Activated T-cell treated with anti-CD3 and anti-CD28 coated beads for 48 hours (primary cell): ENCODE data around the gene STX4.
A peak's percentile ranks its signal among the peaks of the same experiment; 100 is the strongest.
"Not testable (repeated sequence)": the region's sequence is repeated elsewhere in the genome, so short reads cannot be mapped to it uniquely, and the experiment has no call there.

Source experiments
- DNase-seq: peaks from one replicate; pipeline ENCODE4 v3.0.0-alpha.2; 2020; ENCODE audit warnings: low read depth

The STX4 gene

GRCh38 chr16:30998852-30999761 lies 34.3 kb upstream of the STX4 start:
- no peak for DNase-seq

GRCh38 chr16:31000671-31001382 lies 32.5 kb upstream of the STX4 start:
- no peak for DNase-seq

- DNase-seq = no peak
Observed at GRCh38 chr16:31001507-31002249, 31.7 kb upstream of the STX4 start.

- no peak for DNase-seq
Observed at GRCh38 chr16:31002250-31002700, 31.1 kb upstream of the STX4 start.

GRCh38 chr16:31002862-31003341 lies 30.5 kb upstream of the STX4 start:
- DNase-seq = no peak

DNA sequence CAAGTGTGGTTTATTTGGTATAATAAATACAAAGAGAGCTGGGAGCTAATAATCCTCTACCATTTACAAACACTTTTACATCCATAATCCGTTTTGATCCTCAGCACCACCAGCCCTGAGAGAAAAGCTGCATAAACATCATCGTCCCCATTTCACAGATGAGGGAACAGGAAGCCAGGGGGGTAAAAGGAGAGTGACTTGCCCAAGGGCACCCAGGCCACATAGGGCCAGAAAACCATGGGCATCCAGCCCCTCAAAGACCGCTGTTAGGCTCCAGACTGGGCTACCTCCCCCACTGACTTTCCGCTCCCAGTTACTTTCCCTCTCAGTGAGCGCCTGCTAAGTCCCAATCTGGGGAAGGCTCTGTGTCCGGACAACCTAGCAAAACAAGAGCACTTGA lies 29.6 kb upstream of the STX4 start:
- no peak for DNase-seq

GRCh38 chr16:31004658-31005057 lies 28.7 kb upstream of the STX4 start:
- no peak for DNase-seq

GRCh38 chr16:31005350-31006085 lies 27.8 kb upstream of the STX4 start:
- DNase-seq = no peak

DNA sequence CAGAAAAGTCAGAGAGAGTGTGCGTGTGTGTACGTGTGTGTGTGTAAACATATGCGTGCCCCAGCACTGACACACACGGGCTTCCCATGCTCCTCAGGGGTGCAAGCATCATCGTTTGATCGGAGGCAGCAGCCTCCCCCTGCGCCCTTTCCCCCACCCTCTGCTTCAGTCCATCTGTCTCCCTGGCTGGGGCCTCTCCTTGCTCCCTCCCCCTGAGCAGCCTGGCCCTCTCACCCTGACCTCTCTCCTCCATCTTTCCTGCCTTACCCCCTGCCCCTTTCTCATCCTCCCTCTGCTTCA lies 27.3 kb upstream of the STX4 start:
- DNase-seq = no peak

- no peak for DNase-seq
Observed at GRCh38 chr16:31006589-31006988, 26.8 kb upstream of the STX4 start.

DNA sequence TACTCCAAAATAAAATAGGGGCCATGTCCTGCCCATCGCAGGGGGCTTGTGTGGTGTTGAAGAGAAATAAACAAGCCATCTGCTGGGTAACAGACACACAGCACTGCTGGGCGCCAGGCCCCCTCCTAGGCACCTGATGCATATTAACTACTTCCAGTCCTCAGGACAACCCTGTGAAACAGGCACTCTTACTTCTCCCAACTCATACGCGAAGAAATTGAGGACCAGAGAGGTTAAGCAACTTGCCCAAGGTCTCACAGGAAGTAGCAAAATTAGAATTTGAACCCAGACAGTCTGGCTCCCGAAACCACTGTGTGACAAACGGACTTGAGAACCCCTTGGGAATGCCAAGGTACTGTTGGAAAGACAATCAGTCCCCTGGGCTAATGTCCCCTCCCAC lies 25.7 kb upstream of the STX4 start:
- no peak for DNase-seq

GRCh38 chr16:31008149-31008548 lies 25.2 kb upstream of the STX4 start:
- DNase-seq = no peak

DNA sequence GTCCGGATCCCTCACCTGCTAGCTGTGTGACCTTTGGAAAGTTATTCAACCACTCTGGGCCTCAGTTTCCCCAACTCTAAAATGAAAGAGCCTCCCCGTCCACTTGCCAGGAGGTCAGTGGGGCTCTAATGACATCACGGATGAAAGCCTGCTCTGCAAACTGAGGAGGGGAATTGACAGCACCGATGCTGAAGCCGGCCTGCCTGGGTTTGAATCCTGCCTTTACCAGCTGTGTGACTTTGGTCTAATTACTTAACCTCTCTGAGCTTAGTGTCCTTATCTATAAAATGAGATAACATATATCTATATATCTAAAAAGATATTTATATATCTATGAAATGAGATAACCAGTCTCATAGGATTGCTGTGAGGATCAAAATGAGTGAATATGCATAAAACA lies 24.8 kb upstream of the STX4 start:
- DNase-seq = no peak

DNA sequence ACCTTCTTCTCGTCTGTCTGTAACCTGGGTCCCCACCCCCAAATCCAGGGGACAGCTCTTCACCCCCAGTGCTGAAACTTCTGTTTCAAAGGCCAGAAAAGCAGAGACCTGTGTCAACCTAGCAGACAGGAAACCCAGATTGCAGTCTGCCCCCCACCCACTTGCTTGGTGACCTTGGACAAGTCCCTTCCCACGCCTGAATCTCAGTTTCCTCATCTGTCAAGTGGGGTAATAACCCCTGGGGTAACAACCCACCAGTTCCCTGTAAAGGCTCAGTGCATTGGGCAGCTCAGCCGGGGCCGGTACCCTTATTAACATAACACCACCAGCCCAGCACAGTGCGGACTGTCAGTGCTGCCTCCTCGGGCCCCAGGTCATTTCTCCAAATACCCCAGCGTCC lies 24.2 kb upstream of the STX4 start:
- DNase-seq = no peak

DNA sequence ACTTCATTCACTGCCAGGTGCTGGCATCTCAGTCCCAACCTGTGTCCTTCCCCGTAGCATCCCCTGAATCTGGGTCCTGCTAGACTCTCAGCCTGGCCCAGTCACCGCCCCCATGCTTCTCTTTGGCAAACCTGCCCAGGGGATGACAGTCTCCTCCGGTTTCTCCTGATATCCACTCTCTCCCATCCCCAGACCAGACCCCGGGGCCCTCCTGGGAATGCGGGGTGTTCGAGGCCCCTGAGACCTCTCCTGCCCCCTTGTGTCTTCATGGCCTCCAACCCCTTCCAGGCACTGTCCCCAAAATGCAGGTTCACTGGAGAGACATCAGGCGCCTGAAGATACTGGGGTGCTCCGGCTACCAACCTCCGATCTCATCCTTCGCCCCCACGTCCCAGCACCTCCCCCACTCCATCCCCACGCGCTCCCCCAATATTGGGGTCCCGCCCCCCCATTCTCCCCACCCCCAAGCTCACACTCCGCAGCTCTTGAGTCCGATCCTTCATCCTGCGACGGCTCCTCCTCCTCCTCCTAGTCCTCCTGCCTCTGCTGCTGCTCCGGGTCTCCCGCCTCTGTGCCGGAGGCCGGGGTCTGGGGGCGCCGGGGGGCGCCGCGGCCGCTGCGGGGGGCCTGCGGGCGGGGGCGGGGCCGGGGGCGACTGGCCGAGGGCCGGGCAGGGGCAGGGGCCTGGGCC lies 23.3 kb upstream of the STX4 start:
- no peak for DNase-seq

DNA sequence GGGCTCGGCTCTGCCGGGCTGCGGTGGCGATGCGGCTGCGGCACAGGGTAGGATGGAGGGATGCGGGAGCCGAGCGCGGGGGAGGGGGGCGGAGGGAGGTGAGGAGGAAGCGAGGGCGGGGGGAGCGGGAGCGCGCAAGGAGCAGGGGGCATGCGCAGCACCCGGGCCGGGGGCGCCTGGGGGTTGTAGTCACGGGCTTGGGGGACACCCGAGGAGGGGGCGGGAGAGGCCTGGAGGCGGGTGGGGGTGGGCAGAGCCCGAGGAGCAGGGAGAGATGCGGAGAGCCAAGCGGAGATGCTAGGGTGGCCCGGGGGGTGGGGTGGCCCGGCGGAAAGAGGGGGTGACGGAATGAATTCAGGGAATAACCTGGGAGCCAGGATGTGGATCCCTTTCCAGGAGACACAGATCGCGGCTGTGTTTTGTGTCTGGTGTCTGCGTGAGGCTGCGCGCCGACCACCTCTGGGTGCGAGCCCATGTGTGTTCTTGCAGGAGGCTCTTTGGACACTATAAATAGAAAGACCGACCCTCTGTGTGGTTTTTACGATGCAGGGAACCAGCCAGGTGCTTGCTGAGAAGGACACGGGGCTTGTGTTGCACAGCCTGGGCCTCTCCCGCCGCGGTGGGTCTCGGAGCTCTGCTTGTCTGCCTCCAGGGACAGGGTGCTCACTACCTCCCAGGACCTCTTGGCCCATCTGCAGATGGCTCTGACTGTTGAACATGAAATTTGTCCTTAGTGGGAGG lies 22.6 kb upstream of the STX4 start, which contains the start of gene STX1B:
Gene STX1B, minus strand, starts transcription at position 54 of the 741 bp plus-strand sequence. CDS start 242 bp downstream, outside the sequence.
- peak; percentile 27 for DNase-seq

DNA sequence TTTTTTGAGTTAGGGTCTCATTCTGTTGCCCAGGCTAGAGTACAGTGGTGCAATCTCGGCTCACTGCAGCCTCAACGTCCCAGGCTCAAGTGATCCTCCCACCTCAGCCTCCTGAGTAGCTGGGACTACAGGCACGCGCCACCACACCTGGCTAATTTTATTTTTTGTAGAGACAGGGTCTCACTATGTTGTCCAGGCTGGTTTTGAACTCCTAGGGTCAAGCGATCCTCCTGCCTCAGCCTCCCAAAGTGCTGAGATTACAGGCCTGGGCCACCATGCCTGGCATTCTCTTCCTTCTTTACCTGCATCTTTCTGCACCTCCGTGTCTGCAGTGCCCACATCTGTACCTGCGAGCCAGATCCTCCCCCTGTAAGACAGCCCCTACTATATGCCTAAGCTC lies 21.5 kb upstream of the STX4 start:
- not testable (repeated sequence) for DNase-seq

- DNase-seq = not testable (repeated sequence)
Observed at GRCh38 chr16:31013292-31013691, 20.1 kb upstream of the STX4 start.

- no peak for DNase-seq
Observed at GRCh38 chr16:31016018-31016417, 17.3 kb upstream of the STX4 start.

GRCh38 chr16:31017756-31018155 lies 15.6 kb upstream of the STX4 start:
- not testable (repeated sequence) for DNase-seq
